DOHH2 (cell line): ENCODE data around the gene ANKHD1.
A peak's percentile ranks its signal among the peaks of the same experiment; 100 is the strongest.

Experiments
- H3F3A ChIP-seq: fragments of 200-600 bp; sonication (generic), shearing (Covaris generic); 2 replicates; pipeline ENCODE4 v1.6.0; 2016; ENCODE audit warnings: antibody characterized with exemption, mild to moderate bottlenecking; ENCODE audit not compliant: control insufficient read depth, insufficient read depth
- H3K27ac ChIP-seq: fragments of 200-600 bp; sonication (generic); 2 replicates; pipeline ENCODE4 v1.5.1; 2014; ENCODE audit warnings: low read depth, mild to moderate bottlenecking, low read length, moderate library complexity
- H3K27me3 ChIP-seq: fragments of 200-600 bp; sonication (generic); 2 replicates; pipeline ENCODE4 v1.6.1; 2014; ENCODE audit warnings: mild to moderate bottlenecking, low read length, mixed read lengths; ENCODE audit not compliant: control insufficient read depth
- H3K36me3 ChIP-seq: fragments of 200-600 bp; sonication (generic); 2 replicates; pipeline ENCODE4 v1.6.1; 2014; ENCODE audit warnings: mild to moderate bottlenecking, low read length, moderate library complexity, mixed read lengths; ENCODE audit not compliant: control insufficient read depth
- H3K4me1 ChIP-seq: fragments of 200-600 bp; sonication (generic); 2 replicates; pipeline ENCODE4 v1.6.1; 2014; ENCODE audit warnings: mild to moderate bottlenecking, low read length, mixed read lengths; ENCODE audit not compliant: control insufficient read depth
- H3K4me2 ChIP-seq: fragments of 200-600 bp; sonication (generic); 2 replicates; pipeline ENCODE4 v1.6.0; 2014; ENCODE audit warnings: mild to moderate bottlenecking, low read length, moderate library complexity
- H3K4me3 ChIP-seq: fragments of 200-600 bp; sonication (generic); 2 replicates; pipeline ENCODE4 v1.5.1; 2014; ENCODE audit warnings: mild to moderate bottlenecking, low read length, mixed read lengths
- H3K79me2 ChIP-seq: fragments of 200-600 bp; sonication (generic); 2 replicates; pipeline ENCODE4 v1.6.1; 2014; ENCODE audit warnings: mild to moderate bottlenecking, low read length, mixed read lengths; ENCODE audit not compliant: control insufficient read depth
- H3K9me2 ChIP-seq: fragments of 200-600 bp; sonication (generic); replicated peaks from 2 replicates; pipeline ENCODE4 v1.6.1; 2014; ENCODE audit warnings: mild to moderate bottlenecking, low read length, mixed read lengths; ENCODE audit not compliant: control insufficient read depth
- H3K9me3 ChIP-seq: fragments of 200-600 bp; sonication (generic); 2 replicates; pipeline ENCODE4 v1.6.1; 2014; ENCODE audit warnings: antibody characterized with exemption, low read length, mixed read lengths; ENCODE audit not compliant: control insufficient read depth, insufficient read depth
- H4K20me1 ChIP-seq: fragments of 200-600 bp; sonication (generic); 2 replicates; pipeline ENCODE4 v1.6.0; 2014; ENCODE audit warnings: low read depth, mild to moderate bottlenecking, antibody characterized with exemption, low read length, moderate library complexity; ENCODE audit not compliant: control insufficient read depth, insufficient read depth
- CTCF ChIP-seq: fragments of 200-600 bp; sonication (generic); IDR thresholded peaks from one replicate; pipeline ENCODE4 v1.5.1; 2014; ENCODE audit warnings: antibody characterized with exemption, mild to moderate bottlenecking, low read depth, low read length; ENCODE audit not compliant: poor library complexity, severe bottlenecking
- EZH2phosphoT487 ChIP-seq: fragments of 200-600 bp; sonication (generic); IDR thresholded peaks from 2 replicates; pipeline ENCODE4 v1.6.1; 2017; ENCODE audit warnings: borderline replicate concordance, mild to moderate bottlenecking, antibody characterized with exemption, low read length, moderate library complexity, mixed read lengths

The ANKHD1 gene

GRCh38 chr5:140544986-140545385 is 143.4 kb downstream of the ANKHD1 start:
- H3K36me3 ChIP-seq = peaks cover 53% of the 10 kb centered on the region
- no peaks in the 10 kb centered on the region for H3K27me3 ChIP-seq
- no peaks in the 10 kb centered on the region for H3K9me3 ChIP-seq
- no peaks in the 10 kb centered on the region for H4K20me1 ChIP-seq
- H3K79me2 ChIP-seq = peaks cover 7% of the 10 kb centered on the region; the same call in 1 of the 2 replicates
- TF ChIP-seq EZH2phosphoT487 (no peak), CTCF (no peak)
- no peaks in the 10 kb centered on the region for H3K9me2 ChIP-seq
- H3K4me2 ChIP-seq = no peak overlapping the region
- H3K4me1 ChIP-seq = peaks cover 29% of the 10 kb centered on the region
- H3K27ac ChIP-seq = no peak overlapping the region
- no peak overlapping the region for H3K4me3 ChIP-seq
- H3F3A ChIP-seq = peaks cover 7% of the 10 kb centered on the region

- peaks cover 7% of the 10 kb centered on the region; the same call in 1 of the 2 replicates for H3K79me2 ChIP-seq
- peaks cover 7% of the 10 kb centered on the region for H3F3A ChIP-seq
- H3K27ac ChIP-seq = no peak overlapping the region
- H3K9me2 ChIP-seq = no peaks in the 10 kb centered on the region
- no peaks in the 10 kb centered on the region for H4K20me1 ChIP-seq
- no peaks in the 10 kb centered on the region for H3K27me3 ChIP-seq
- H3K4me2 ChIP-seq = no peak overlapping the region
- TF ChIP-seq CTCF (no peak), EZH2phosphoT487 (no peak)
- H3K9me3 ChIP-seq = no peaks in the 10 kb centered on the region
- H3K4me3 ChIP-seq = no peak overlapping the region
- H3K4me1 ChIP-seq = peaks cover 29% of the 10 kb centered on the region
- H3K36me3 ChIP-seq = peaks cover 53% of the 10 kb centered on the region
Observed at GRCh38 chr5:140545606-140546005, 144.0 kb downstream of the ANKHD1 start.

- peak overlapping the region; percentile 80 for H3K4me3 ChIP-seq
- peak overlapping the region; percentile 97 for H3K4me2 ChIP-seq
- H3K9me3 ChIP-seq = no peaks in the 10 kb centered on the region
- H3K79me2 ChIP-seq = peaks cover 7% of the 10 kb centered on the region; the same call in 1 of the 2 replicates
- no peak overlapping the region for H3K27ac ChIP-seq
- H3K36me3 ChIP-seq = peaks cover 53% of the 10 kb centered on the region
- H3K4me1 ChIP-seq = peaks cover 29% of the 10 kb centered on the region
- no peaks in the 10 kb centered on the region for H3K9me2 ChIP-seq
- no peaks in the 10 kb centered on the region for H4K20me1 ChIP-seq
- TF ChIP-seq CTCF (no peak), EZH2phosphoT487 (no peak)
- no peaks in the 10 kb centered on the region for H3K27me3 ChIP-seq
- H3F3A ChIP-seq = peaks cover 7% of the 10 kb centered on the region
Observed at GRCh38 chr5:140546851-140547507, 145.3 kb downstream of the ANKHD1 start.
